GM21529 (cell line): Measurements from ENCODE around the gene MPND.

ENCODE experiments used
- ATAC-seq: cut with Tn5 transposase; IDR thresholded peaks from one replicate; pipeline ENCODE4 v1.9.1; 2021; ENCODE audit not compliant: unreplicated experiment

The MPND gene

DNA sequence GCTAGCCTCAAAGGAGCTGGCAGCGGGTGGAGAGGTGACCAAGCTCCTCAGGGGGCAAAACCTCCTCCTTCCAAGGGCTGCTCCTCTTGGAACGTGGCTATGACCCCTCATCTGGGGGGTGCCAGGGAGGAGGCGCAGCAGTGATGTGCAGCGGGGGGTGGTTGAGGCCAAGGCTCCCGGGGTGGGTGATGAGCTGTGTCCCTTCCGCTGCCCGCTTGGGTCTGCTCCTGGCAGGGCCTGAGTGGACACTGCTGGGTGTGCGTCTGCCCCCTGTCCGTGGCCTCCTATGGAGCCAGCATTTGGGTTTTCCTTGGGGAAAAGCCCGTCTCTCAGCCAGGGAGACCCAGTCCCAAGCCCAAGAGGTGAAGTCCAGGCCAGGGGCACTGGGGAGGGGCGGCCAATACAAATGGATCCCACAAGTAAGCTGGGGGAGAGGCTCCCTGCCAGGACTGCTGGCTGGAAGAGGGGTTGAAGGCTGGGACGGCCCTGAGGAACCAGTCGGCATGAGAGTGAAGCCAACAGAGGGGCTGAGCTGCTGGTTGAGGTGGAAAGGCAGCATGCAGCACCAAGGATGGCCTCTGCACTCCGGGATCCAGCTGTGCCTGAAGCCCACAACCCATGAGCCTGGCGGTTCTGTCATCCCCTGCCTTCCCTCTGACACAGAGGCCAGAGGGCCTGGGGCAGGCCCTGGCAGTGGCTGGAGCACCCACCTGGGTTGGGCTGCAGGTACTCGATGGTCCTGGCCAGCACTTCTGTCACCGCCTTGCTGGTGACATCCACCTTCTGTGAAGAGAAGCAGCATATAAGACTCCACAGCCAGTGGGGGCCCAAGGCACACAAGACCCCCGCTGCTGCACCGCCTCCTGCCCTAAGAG lies 22.7 kb downstream of the MPND start:
- ATAC-seq: no peak

DNA sequence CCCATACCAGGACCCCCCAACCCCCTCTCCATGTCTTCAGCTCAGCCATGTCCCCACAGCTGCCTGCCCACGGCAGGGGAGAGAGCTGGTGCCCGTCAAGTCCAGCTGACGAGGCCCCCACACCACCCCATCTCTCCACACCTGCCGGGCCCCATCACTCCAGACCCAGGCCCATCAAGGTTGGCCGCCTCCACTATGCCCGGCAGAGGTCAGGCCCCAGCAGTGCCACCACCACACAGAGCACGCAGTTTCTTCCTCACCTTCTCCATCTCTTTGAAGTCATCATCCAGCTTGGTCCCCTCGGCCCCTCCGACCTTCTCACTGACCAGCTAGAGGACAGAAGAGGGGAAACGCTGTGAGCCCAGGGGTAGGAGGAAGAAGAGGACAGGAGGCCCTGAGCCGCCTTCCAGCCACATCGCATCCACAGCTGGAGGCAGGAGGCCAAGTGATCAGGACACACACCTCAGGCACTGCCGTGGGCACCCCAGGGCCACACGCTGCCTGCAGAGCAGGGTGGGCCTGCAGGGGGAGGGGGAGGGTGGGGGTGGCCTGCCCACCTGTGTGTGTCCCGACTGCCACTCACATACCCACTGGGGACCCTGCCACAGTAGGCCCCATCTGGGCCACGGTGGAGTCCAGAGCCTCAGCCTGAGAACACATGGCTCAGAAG lies 23.4 kb downstream of the MPND start:
- ATAC-seq: no peak

DNA sequence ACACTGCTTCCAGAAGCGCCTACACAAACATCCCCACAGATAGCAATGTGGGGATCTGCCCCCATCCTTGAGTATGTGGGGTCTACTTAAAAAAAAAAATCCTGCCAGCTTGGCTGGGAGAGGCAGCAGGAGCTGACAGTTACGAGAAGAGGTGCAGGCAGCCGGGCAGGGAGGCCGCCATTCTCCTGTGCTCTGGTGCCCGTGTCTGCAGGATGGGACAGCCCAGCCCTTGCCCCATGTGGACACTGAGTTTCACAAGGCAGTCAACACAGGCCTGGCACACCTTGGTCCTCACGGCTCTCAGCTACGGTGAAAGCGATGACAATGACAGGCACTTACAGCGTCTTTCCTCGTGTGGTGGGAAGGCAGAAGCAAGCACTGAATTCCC lies 24.0 kb downstream of the MPND start:
- no peak for ATAC-seq

DNA sequence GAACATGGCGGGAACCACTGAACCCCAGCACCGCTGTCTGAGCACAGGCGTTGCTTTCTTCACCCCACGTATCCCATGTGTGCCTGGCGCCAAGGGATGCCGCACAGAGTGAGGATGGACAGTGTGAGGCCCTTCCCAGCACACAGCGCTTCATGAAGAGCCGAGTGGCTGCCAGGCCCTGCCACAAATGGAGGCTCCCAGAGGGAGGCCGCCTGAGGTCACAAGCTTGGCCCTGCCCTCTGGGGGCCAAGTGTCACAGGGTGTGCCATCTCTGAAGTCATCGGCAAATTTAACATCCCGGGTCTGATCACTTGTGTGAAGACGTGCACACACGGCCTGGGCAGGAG lies 24.4 kb downstream of the MPND start:
- no peak for ATAC-seq

DNA sequence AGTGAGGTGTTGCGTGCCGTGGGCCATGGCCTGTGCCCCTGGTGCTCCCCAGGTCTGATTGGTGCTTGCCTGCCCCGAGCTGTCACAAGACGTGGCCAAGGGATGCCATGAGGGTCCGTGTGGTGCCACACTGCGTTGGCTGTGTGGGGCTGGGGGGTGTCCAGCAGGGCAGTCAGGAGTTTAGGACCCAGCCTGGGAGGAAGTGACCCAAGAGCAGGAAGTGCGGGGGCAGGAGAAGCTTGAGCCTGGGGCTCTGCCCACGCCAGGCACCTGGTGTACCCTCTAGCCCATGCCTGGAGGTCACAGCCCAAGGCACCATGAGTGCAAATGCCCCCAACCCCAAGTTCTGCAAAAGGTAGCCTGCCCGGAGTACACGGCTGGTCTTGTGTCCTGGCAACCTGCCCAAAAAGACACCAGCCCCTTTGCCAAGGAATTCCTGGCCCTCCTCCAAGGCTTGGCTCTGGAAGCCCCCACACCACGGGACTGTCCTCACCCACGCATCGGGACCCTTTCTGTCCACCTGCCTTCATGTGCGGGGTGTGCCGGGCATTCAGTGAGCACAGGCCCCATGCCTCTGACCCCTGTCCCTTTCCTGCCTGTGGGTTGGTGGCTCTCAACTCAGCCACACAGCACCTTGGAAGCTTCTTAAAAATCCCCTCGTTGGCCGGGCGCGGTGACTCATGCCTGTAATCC lies 24.9 kb downstream of the MPND start:
- no peak for ATAC-seq

DNA sequence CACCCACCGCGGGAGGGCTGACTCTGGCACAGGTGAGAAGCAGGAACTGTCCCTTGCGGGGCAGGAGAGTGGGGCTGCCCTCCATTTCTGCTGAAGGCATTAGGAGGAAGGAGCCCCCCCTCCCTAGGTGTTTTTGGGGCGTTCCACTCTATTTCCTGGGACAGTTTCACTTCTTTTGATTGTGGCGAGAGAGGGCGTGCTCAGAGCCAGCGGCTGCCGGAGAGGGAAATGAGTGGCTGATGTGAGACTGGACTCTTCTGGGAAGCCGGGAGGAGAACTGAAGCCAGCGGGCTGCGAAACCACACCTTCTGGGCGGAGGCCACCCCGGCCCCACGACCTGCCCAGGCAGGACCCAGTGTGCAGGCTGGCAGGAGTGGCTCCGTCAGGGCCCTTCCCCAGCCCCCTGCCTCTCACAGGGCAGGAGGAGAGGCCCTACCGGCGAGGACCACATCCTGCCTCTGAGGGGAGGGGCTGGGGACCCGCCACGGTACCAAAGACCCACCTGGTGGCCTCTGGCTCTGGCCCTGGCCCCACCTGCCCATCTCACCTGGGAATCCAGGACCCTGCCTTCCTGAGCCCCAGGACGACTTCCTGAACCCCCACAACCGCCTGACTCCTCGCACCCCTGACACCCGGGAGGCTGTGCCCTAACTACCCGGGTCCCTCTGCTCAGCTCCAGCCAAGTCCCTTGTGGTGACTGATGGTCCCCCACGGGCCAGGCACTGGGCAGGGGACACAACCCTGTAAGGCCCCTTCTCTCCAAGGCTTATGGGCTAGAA lies 25.9 kb downstream of the MPND start:
- peak; percentile 52 for ATAC-seq

DNA sequence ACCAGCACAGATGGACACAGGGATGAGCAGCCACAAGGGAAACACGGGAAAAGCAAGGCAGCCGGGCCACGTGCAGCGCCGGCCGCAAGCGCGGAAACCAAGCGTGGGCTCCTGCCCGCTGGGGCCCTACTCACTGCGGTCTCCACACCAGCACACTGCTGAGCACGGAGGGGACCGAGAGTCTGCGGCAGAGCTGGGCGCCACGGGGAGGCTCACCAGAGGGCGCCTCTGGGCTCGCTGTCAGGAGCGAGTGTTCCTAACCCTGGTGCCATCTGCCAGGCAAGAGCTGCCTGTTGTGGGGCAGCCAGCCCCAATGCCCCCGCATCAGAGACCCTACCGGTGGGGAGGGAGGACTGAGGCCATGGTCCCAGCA lies 26.5 kb downstream of the MPND start:
- peak; percentile 37 for ATAC-seq

DNA sequence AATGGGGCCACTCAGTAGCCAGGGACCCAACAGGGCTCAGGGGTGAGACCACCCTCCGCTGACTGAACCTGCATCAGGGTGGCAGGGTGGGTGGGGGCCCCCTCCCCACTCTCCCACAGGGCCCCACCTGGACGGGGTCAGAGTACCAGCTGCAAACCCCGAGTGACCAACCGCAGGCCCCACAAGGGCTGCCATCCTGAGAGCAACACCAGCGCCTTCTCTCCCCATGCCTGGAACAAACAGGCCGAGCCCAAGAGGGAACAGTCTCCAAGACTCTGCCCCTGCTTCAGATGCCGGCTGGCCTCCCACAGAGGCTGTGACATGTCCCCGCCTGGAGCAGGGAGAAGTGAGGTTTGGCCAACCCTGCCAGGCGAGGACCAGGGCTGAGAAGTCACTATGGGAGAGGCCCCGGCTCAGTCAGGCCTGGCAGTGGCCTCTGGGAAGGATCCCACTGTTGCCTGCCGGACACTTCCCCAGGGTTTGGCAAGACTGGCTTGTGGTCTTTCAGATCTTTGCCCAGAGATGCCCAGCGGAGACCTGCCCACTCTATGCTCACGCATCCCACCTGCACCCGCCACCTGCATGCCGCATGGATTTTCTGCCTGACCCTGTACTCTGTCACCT lies 27.2 kb downstream of the MPND start:
- no peak for ATAC-seq

DNA sequence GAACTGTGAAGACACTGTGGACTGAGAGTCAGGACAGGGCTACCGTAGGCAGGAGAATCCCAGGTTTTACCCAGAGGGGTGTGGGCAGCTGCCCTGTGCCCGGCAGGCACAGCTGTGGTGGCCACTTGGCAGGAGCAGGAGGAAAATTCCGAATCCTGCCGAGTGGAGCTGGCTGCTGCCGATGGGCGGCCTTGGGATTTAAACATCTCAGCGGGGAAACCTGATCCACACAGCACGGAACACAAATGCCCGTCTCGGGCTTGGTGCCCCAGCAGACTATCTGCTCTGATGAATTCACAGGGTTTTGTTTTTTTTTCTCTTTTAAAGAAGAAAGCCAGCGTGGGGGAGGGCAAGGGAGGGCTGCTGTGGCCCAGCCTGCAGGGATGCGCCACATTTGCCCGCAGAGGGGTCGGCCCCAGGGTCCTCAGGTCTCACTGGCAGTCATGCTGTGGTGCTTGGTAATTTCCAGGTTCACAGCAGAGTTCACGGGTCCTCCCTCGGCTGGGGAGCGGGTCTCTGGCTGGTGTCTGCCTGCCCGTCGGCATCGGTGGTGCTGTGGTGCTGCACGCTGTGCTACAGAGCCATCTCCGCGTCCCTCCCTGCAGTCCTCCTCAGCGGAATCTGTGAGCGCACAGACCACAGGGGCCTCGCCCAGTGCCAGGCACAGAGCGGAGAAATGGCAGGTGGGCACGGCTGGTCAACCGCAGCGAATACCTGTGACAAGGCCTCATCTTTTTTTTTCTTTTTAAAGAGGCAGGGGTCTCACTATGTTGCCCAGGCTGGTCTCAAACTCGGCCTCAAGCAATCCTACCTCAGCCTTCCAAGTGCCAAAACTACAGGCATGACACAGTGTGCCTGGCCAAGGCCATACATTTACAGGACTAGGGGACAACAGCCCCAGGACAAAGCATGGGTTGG lies 28.1 kb downstream of the MPND start:
- no peak for ATAC-seq

DNA sequence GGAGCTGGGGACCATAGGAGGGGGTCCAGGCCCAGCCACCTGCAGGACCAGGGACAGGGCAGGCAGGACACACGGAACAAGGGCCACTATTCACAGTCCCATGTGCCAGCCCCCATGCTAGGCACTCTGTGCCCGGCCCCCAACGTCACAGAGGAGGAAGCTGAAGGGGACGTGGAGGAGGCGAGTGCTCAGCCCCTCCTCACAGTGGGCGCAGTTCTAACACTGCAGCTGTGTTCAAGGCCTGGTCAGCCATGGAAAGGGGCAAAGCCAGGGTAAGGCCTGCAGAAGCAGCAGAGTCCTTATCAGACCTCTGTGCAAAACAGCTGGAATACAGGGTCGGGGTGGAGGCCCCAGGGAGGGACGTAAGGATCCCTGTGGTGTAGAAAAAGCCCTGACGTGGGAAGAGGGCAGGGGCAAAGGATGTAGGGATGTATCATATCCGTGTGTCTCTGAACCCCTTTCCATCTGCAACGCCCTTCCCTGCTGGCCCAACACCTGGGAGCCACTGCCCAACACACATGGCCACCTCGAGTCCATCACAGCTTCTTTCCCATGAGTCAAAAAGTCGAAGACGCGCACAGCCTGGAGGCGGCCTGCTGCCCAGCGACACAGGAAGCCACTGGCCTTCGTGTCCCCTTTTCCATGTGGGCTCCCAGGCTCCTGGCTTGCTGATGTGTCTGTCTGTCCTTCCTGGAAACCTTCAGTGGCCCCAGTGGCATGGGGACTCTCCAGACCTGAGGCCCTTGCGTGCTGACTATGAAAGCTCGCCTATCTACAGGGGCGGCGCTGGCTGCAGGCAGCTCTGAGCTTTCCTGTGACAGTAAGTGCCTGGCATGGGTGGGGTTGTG lies 29.0 kb downstream of the MPND start:
- no peak for ATAC-seq

DNA sequence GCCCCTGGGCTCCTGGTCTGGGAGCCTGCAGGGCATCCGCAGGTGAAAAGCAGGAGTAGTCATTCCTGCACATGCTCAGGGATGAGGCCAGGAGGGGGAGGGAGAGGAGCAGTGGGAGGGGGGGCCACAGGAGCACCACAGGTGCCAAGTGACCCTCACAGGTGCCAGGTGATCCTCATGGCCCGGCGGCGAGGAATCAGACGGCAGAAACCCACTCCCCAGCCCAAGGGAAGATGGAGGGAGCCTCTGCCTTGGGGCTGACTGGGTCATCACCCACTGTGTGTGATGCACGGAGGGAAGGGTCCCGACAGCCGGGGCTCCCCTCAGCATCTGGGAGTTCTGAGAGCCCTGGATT lies 29.6 kb downstream of the MPND start:
- no peak for ATAC-seq

DNA sequence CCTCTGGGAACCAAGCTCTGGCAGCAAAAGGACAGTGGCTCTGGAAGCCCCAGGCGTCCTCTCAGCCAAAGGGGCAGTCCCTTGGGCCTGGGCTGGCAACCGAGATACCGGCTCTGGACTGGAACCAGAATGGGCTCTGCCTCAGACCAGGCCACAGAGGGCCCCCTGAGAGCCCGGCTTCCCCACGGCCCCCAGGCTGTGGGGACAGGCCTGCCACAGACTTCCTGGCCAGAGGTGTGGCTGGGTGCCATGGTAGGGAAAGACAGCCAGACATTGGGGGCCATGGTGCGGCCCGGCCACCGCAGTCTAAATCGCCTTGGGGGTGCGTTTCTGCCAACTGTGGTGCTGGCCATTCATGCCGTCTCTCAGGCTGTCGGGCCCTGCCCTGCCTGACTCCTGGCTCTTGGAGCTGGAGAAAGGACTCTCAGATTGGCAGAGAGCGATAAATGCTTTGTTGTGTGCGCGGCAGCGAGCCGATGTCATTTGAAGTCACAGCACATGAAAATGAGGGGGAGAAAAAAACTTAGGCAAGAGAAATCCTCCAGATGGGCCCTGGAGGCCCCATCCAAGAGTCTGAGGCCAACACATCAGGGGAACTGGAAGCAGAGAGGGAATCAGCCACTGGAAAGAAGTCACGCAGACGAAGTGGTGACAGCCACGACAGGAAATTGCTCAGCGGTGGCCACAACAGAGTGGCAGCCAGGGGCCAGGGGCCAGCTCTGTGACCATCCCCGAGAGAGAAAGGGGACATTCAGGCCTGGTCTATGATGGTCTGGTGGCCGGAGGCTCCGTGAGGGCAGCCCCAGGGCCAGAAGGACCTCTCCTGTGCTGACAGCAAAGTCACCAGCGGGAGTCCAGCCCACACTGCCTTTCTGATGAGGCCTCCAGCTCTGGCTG lies 30.5 kb downstream of the MPND start:
- no peak for ATAC-seq

DNA sequence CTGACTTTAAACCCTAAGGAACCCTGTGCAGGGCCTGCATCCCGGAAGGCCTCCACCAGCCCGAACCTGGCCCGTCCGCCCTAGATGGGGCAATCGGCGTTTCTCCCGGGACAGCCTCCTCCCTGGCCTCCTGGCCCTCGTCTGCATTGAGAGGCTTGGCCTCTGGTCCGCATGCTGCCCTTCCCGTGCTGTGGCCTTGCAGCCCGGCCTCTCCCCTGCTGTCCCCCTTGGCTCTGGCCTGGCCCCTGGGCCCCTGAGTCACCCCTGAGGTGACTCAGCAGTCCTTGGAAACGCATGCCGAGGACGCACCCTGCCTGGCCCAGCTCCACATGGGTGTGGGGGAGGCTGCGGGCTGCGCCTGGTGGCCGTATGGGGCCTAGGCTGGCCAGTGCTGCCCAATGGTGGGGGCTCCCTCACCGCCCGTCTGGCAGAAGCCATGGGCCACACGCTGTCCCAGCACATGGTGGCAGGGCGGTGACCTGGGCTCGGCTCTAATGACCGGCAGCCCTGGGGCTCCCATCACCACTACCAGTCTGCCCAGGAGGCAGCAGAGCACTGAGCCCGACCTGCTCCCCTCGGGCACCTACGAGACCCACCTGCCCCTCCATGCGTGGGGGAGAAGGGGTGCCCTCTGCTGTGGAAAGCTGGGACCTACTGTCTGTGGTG lies 31.3 kb downstream of the MPND start:
- no peak for ATAC-seq

DNA sequence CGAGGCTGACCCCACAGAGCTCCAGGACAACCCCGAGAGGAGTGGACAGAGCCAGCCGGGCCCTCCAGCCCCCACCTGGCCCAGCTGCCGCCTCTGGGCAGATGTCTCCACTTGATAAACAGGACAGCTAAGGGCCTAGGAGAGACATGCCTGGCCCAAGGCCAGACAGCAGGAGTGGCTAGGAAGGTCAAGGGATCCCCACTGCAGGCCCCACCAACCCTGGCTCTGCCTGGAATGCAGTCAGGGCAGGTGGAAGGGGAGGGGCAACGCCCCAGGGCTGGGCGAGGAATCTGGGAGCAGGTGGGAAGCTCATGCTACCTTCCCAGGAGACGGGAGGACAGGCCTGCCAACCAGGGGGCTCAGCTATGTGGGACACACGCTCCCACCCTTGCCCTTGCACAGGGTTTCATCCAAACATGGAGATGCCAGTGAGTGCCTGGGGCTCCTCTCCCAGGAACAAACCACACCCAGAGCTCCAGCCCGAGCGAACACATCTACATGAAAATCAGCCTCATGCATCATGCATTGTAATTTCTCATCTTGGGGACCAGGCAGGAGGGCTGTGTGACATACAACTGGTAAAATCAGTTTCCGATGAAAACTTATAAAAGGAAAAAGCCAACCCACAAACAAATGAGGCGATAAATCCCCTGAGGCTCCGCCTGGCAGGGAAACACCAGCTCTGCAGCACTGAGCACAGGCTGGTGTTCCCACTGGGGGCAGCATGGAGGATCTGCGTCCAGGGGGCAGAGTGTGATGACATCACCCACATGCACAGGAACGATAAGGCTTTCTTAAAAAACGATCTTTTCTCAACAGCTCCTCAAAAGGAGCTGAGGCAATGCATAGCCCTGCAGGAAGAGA lies 32.0 kb downstream of the MPND start:
- peak; percentile 50 for ATAC-seq

DNA sequence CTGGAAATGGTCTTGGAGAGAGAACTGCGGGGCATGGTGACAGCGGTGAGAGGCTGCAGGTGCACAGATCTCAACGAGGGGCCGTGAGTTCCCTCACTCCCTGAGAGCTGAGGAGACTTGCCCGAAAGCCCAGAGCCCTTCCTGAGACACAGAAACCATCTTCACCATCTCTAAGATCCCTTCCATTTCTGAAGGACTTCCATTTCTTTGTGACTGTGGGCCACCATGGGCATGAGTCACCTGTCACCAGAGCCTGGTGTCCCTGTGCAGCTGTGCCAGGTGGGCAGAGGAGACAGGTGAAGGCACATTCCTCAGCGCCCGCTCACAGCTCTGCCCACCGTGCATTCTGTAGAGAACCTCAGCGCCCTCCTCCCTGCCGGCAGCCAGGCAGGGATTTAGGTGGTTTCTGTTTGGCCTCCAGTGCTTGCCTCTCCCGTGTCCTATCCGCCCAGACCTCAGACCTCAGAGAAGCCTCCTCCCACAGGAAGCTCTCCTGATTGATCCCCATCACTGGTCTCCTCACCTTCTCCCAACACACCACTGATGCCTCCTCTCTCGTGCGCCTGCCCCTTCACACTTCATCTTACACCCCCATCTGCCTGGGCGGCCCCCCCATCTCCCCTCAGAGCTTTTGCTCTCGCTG lies 32.8 kb downstream of the MPND start:
- peak; percentile 5 for ATAC-seq

DNA sequence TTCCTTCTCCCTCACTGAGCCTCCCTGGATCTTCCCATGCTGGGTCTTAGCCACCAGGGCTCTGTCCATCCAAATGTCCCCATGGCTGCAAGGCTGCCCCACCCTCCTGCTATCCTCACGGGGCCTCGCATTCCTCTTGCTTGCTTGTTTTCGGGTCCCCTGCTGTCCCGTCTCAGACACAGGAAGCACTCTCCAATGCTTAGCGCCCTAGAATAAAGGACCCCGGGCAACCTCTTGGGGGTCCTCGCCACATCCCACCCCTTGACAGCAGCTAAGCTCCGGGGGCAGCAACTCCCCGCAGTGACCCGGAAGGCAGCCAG lies 33.3 kb downstream of the MPND start:
- no peak for ATAC-seq
